Esophagus squamous epithelium (tissue), 4 donors: ENCODE data around the gene LDAF1.

Source experiments
- POLR2A ChIP-seq, 4 donors: fragments of 450-650 bp; IDR thresholded peaks; one replicate each; pipeline ENCODE4 v1.6.1; 2017; ENCODE audit warnings: antibody characterized with exemption in 4 of 4, mild to moderate bottlenecking in 4 of 4, moderate library complexity in 3 of 4
- TF ChIP-seq, protein P1 (sequence below), 6 experiments: fragments of 450-650 bp in 4 of 6; fragments of 200-600 bp in 2 of 6; sonication (generic) in 2 of 6; IDR thresholded peaks; one replicate each; pipeline ENCODE4 v1.5.1; 2016 to 2019; ENCODE audit warnings: antibody characterized with exemption in 6 of 6, mild to moderate bottlenecking in 4 of 6, moderate library complexity in 4 of 6

DNA sequence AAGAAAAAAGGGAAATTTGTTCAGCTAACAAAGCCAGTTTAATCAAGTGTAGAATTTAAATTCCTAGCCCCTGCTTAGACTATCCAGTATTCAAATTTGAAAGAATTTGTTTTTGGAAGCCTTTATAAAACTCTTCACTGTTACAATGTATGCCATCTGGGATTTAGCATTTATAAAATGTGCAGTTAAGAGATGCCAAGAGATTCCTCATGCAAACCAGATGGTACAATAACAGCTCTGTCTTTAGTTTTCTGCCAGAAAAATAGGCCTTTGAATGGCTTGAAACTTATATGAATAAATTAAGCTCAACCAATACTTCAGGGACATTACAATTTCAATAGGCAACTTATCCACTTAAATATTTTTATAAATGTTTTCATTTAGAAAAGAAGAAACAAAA lies 68.3 kb downstream of the LDAF1 start:
- TF ChIP-seq, protein P1, sequence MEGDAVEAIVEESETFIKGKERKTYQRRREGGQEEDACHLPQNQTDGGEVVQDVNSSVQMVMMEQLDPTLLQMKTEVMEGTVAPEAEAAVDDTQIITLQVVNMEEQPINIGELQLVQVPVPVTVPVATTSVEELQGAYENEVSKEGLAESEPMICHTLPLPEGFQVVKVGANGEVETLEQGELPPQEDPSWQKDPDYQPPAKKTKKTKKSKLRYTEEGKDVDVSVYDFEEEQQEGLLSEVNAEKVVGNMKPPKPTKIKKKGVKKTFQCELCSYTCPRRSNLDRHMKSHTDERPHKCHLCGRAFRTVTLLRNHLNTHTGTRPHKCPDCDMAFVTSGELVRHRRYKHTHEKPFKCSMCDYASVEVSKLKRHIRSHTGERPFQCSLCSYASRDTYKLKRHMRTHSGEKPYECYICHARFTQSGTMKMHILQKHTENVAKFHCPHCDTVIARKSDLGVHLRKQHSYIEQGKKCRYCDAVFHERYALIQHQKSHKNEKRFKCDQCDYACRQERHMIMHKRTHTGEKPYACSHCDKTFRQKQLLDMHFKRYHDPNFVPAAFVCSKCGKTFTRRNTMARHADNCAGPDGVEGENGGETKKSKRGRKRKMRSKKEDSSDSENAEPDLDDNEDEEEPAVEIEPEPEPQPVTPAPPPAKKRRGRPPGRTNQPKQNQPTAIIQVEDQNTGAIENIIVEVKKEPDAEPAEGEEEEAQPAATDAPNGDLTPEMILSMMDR (IDR thresholded peaks at IDR 0.05), result no peak
- no peak for TF ChIP-seq POLR2A (IDR thresholded peaks at IDR 0.05)
